GM18858 (cell line): ENCODE data around the gene LHPP.

Experiments used
- ATAC-seq: cut with Tn5 transposase; IDR thresholded peaks from one replicate; pipeline ENCODE4 v1.9.1; 2021; ENCODE audit not compliant: unreplicated experiment

Gene LHPP

DNA sequence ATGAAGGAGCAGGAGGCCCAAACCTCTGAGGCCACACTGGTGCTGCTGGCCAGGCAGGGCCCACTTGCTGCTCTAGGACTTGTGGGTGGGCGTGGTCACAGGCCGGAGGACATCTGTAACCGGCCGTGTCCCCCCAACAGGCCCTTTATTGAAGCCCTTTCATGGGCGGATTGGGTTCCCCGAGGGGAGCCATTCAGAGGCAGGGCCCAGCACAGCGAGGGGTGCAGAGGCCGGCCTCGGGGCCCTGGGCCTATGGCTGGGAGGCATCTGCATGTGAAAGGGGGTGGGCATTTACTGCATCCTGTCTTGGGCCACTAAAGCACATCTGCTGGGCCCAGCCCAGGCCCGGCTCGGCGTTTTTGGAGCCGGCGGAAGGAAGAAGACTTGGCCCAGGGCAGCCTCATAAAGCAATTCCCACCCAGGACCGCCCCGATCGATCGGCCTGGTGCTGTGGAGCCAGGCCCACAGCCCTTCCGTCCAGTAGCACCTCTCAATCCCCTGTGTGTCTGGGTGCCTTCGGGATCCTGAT, 8.4 kb downstream of the LHPP start:
- no peak for ATAC-seq

DNA sequence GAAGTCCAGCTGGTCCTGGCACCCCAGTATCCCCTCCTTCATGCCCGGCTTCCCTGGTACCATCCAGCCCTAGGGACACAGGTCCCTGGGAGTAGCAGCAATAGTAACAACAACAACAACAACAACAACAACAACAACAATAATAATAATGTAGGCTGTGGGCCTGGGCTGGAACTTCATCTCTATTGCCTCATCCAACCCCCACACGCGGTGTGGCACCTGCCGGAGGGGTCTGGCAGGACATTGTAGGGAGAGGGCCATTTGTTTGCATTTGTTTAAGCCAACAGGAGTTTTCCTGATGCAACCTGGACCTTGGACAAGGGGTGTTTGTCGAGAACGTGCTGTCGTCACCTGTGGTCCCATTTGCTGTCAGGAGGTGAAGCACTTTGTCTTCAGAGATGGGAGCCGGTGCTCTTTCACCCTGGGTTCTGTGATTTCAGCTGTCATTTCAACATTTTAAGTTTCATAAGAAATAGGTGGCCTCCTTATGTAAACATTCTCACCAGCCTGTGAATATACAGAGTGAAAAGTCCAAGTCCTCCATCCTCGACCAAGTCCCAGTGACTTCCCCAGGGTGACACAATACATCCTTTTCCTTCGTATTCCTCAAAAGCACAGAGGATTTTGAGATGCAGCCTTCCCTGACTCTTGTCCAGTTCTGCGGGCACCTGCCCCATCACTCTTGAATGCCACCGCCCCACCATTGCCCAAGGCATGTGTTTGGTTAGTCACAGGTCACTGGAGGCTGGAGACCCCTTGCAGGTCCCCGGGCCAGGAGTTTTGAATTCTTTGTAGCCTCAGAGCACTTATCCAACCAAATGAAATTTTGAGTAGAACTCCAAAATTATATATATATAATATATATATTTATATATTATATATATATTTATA, 9.2 kb downstream of the LHPP start:
- no peak for ATAC-seq

DNA sequence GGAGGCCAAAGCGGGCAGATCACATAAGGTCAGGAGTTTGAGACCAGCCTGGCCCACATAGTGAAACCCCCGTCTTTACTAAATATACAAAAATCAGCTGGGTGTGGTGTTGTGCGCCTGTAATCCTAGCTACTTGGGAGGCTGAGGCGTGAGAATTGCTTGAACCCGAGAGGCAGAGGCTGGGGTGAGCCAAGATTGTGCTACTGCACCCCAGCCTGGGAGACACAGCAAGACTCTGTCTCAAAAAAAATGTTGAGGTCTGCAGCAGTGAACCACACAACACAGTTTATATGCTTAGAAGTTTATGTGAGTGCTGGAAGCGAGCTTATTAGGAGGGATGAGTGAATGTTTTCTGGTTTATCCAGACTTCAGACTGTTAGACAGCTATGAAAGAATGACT, 10.4 kb downstream of the LHPP start:
- ATAC-seq, result no peak

DNA sequence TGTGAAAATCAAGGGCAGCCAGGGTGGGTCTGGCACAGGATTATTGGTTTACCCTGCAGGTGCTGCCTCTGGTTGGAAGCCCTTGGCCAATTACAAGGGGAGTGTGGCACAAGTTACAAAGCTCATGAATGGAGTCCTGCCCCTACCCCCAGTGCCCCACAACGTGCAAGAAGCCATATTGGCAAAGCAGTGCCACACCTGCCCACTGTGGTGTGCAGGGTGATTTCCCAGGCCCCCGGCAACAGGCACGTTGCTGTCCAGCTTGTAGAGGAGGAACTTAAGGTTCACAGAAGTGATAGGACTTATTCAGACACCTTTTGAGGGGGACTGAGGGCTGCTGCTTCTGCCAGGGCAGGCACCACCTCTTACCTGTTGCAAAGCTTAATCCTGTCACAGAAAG, 11.4 kb downstream of the LHPP start:
- ATAC-seq, result no peak

DNA sequence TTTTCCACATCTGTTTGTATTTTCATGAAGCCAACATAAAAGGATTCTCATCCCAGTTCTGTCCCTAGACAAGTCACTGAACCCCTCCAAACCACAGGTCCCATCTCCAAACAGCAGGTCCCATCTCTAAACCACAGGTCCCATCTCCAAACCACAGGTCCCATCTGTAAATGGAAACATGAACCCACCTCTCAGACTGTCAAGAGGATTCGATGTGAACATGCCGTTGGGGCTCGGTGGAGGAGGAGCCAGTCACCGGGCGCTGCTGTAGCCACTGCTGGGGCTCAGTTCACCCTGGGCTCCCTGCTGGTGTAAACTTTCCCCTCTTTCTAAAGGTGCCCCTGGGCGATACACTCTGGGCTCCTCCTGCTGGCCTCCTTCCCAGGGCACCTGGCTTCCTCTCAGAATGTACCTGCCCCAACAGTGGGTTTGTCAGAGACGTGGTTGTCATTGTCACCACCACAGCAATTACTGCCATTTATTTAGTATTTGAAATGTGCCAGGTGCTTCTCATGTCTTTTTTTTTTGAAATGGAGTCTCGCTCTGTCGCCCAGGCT, 13.0 kb downstream of the LHPP start:
- no peak for ATAC-seq

DNA sequence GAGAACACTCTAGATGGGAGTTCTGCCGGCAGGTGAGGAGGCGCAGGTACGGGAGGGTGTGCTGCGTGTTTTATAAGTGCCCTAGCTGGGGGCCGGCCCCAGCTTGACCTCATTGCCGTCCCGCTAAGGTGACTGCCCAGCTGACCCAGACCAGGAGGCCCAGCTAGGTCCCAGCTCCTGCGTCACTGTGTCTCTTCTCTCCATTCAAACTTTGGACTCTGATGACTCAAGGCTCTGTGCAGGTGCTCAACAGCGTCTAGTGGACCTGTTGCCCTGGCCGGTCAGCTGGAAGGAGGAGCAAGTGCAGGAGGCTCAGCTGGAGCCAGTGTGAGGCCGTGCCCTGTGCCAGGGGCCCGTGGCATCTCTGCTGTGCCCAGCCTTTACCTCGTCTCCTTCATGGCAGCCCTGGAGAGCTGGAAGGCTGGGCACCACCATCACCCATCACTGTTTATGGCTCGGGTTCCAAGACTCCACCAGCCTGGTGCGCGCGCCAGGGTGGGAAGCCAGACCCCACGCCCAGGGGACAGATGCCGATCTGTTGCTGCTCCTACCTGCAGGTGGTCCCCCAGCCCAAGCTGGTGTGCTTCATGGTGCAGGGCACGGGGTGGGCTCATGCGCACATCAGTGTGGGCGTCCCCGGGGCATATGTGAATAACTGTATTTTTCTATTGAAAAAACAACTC, 14.6 kb downstream of the LHPP start:
- no peak for ATAC-seq

DNA sequence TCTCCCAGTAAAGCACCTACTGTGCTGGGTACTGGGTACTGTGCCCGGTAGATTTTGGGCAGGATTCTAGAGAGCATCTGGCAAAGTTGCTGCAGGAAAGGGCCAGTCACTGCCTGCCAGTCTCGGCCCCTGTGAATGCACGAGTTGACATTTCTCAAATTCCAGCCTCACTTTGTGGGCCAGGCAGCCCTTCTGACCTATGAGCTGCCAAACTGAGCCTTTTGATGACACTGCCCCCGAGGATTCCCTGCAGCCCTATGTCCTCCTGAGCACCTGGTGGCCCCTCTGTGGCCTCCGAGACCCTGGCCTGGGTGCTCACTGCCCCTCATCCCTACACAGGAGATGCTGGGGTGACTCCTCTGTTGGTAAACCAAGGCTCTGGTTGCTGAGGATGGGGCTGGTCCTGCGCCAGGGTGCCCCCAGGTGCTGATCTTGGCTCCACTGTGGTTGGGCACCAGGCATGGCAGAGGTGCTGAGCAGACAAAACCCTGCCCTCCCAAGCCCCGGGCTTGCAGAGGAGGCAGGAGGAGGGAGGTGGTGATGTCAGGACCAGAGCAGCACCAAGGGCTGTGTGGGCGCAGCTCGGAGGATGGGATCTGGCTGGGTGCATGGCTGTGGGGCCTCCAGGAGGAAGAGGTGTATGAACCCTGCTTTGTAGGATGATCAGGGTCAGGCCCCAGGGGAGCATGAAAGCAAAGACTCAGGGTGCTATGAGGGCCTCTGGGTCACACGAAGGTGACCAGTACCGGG, 16.2 kb downstream of the LHPP start:
- ATAC-seq, result no peak

DNA sequence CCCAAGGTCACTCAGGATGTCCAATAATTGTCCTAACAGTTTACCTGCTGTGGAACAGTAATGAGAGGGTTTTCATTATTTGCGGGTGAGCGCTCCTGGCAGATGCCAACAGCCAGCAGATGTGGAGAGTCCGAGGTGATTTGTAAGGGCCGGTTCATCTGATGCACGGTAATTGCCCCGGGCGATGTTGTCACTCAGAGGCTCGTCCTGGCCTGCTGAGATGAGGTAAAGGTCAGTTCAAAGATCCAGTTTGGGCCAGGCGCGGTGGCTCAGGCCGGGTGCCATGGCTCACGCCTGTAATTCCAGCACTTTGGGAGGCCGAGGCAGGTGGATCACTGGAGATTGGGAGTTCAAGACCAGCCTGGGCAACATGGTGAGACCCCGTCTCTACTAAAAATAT, 16.9 kb downstream of the LHPP start:
- no peak for ATAC-seq

DNA sequence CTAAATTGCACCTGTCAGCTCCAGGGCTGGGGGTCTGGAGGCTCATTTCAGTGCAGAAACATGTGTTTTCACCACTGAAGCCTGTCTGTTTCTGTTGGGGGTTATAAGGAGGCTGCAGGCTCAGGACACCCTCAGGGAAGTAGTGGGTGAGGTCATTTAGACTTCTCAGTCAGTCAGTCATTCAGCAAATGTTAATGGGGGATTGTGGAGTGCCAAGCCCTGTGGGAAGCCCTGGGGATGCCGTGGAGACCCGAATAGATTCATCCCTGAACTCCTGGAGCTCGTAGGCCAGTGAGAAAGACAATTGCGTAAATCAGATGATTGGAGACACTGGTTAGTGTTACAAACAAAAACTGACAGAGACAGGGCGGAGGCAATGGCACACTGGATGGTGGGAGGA, 19.2 kb downstream of the LHPP start:
- no peak for ATAC-seq

DNA sequence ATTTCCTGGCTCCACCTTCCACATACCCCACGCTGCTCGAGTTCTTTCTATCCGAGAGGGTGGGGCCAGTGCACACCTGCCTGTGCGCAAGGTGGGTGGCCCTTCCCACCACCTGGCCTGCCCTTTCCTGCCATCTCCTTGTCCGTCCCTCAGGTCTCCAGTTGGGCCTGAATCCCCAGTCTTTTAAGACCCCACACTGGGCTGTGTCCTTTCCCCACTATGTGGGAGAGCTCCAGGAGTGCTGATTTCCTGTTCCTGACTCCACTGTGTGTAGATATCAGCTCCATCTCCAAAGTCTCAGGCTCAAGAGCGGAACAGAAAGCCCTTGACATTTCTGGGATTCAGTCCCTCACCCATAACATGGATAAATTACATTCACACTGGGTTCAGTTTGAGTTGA, 20.1 kb downstream of the LHPP start:
- no peak for ATAC-seq

DNA sequence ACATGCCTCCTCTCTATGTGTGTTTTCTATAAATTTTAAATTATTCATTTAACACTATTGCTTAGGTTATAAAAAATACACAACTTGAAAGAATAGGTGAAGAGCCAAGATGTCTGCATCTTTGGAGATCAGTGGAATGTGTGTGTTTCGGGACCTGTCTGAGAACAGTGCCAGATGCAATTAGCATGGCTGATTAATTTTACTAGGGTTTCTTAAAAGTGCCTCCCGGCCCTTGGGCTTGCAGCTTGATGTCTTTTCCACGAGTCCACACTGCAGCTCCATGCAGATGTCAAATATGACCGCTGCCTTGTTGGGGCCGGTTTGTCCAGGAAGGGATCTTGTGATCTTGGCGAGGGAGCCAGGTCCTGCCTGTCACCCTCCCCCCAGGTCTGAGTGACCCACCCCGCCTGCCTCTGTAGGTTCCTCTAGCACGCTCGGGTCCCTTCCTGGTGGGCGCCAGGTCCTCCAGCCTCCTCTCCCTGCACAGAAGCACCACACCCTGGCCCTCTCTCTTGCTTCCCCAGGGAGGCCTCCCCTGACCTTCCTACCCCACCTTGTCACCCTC, 20.7 kb downstream of the LHPP start:
- no peak for ATAC-seq

DNA sequence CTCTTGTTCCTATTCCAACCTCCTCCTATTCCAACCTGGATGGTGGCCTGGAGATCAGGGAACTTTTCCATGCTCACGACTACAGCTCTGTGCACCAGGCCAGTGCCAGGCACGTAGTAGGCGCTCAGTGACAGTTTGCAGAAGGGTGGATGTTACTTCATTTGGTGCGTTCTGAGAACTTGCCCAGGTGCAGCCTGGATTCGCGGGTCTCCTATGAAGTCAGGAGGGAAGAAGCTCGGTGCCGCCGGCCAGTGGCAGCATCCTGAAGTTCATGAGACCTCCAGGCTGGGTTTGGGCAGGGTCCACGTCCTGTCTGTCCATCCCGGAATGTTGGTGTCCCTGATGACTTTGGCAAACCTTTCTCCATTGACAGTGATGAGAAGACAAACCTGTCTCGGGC, 21.3 kb downstream of the LHPP start:
- ATAC-seq, result no peak

DNA sequence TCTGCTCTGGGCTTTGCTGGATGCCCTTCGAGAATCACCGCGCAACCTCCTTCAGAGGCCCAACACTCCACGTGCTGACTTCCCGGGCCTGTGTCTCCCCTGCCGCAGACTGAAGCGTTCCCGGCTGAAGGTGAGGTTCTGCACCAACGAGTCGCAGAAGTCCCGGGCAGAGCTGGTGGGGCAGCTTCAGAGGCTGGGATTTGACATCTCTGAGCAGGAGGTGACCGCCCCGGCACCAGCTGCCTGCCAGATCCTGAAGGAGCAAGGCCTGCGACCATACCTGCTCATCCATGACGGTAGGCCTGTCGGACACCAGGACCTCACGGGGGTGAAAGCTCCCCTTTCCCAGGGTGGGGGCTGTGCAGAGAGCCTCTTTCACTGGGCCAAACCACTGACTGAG, 22.4 kb downstream of the LHPP start:
- ATAC-seq, result no peak

DNA sequence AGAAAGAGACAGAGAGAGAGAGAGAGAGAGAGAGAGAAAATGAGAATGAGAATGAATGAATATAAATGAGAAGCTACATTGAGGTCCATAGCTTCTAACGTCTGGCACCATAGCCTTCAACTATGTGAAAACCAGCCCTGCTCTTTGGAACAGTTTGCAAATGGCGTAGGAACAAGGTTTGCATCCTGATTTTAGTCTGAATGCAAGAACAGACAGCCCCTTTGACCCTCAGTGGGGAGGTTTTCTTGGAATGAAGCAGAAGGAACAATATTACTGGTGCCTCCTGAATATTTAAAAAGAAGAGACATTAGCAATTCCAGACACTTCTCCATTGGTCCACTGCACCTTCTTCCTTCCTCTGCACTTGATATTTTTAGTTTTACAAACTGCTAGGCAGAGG, 23.0 kb downstream of the LHPP start:
- ATAC-seq, result no peak

DNA sequence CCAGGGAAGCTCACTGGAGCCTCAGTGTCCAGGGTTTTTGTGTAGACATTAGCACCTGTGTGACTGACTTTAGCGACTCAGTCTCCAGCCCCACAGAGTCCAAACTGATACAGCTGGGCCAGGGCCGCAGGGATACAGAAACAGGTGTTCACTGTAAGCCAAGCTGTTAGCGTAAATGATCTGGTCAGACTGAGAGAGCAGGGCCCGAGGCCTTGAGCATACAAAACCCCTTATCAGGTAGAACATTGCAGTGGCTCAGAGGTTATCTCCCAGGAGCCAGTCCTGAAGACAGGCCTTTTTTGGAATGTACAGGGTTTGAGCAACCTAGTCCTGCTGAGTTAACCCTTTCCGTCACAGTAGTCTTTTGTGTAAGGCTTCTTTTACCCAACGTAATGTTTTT, 25.0 kb downstream of the LHPP start:
- ATAC-seq, result no peak

DNA sequence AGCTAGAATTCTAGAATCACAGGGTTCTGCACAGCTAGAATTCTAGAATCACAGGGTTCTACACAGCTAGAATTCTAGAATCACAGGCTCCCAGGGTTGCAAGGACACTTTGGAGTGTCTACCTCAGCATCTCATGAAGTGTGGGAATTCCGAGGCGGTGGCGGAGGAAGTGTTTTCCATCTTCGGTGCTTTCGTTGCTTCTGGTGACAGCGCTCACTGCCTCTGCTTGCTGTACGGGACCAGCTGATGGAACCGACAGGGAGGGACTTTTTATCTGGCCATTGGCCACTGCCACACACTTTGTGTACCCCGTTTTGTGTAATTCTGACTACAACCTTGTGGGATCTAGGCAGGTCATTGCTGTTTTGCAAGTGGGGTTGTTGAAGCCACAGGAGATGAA, 29.5 kb downstream of the LHPP start:
- ATAC-seq, result no peak

DNA sequence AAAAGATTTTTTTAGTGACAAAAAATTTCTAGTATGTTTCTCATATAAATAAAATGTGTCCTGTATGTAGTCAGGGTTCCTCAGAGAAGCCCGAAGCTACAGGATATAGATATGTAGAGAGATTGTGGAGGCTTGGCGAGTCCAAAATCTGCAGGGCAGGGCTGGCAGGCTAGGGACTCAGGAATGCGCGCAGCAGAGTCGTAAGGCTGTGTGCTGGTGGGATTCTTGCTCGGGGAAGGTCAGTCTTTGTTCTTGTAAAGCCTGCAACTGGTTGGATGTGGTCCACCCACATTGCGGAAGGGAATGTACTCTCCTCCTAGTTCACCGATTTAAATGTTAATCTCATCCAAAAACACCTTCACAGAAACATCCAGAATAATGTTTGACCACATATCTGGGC, 30.6 kb downstream of the LHPP start:
- ATAC-seq, result no peak

DNA sequence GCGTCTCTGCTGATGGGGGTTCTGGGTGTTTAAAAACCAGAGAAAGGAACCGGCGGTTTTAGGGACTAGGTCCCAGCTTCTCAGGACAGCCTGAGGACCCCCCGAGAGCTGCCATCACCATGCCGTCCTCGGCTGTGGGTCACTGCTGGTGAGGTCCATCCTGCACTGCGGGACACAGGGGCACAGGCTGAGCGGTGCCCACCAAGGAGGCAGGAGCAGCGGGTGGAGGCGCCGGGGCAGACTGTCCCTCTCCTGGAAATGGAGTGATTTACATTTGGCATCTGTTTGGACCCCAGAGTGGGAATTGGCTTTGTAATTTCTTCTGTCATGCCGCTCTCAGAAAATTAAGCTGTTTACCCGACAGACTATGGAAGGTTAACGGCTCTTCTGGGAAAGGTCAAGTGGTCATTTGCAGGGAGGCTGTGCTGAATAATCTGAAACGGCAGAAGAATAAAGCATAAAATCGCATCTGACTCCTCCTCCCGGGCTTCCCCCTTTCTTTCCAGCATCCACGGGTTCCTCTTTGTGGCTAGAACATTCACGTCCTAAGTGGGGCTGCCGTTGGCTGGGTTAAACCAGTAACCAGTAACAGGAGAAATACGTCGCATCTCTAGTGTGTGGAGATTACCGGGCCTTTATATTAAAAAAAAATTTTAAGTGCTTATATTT, 31.7 kb downstream of the LHPP start:
- ATAC-seq, result no peak

DNA sequence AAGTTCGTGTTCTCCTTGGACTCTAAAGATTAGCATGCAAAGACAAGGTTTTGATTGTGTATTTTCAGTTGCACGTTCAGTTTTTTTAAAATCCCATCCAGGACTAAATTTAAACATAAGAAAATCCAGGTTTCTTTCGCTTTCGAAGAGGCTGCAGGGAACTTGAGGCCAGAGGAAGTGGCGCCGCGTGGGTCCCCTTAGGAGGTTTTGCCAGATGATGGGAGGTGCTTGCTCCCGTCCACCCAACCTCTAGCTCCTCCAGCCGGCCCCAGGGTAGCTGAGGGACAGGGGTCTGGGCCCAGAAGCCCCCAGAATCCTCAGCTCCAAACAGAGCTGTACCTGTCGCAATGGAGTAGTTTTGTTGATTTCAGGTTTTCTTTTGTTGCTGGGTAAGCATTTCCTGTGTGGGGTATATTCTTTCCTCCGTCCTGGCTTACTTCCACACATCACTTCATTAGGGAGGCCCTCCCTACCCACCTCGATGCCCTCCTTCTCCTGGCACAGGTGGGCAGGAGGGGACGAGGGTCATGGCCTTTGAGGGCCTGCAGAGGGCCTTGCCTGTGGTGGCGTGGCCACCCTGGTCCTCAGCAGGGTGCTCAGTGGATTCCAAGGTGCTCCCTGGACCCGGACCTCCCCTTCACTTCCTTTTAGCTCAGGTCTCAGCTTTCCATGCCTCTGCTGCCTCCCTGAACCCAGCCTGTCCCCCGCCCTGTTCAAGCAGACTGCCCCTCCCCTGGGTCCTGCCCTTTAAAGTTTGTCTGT, 32.6 kb downstream of the LHPP start:
- ATAC-seq, result no peak

DNA sequence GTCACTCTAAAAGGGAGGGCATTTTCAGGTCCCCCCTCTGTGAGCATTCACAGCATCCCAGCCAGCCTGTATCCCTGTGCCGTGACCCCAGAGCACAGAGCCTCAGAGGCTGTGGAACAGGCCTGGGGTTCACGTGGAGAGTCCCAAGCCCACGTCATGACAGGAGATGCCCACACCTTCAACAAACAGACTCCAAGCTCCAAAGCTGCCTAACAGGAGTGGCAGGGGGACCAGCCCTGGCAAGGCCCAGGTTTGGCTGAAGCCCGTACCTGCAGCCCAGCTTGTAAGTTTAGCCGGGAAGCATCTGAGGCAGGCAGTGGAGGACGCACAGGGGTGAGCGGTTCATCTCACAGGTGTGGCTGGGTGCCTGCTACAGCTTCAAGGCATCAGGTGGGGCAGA, 33.5 kb downstream of the LHPP start:
- no peak for ATAC-seq
